Colonic mucosa (tissue), 4 donors: ENCODE results near the gene BCOR. TPM values are rescaled to one million over a fixed set of nuclear protein-coding genes. Genes with fewer than 3 reads are reported as not detected.

Source experiments
- DNase-seq: peaks from one replicate; pipeline ENCODE4 v3.0.0-alpha.2; 2020
- H3K27ac ChIP-seq: fragments of 200-600 bp; one replicate; pipeline ENCODE4 v1.8.0; 2021
- H3K27me3 ChIP-seq: fragments of 200-600 bp; one replicate; pipeline ENCODE4 v1.8.0; 2021
- H3K36me3 ChIP-seq: fragments of 200-600 bp; one replicate; pipeline ENCODE4 v1.8.0; 2021
- H3K4me1 ChIP-seq: fragments of 200-600 bp; one replicate; pipeline ENCODE4 v1.8.0; 2021; ENCODE audit warnings: mild to moderate bottlenecking
- H3K4me3 ChIP-seq: fragments of 200-600 bp; one replicate; pipeline ENCODE4 v1.8.0; 2021
- H3K9ac ChIP-seq, 2 donors: one replicate each; pipeline ENCODE4 v1.7.0; 2013; ENCODE audit warnings: control low read depth in 2 of 2, low read depth in 2 of 2, low read length in 2 of 2
- H3K9me3 ChIP-seq: fragments of 200-600 bp; one replicate; pipeline ENCODE4 v1.8.0; 2021
- intact Hi-C: fragments of 100-400 bp; cut with DNase I; formaldehyde crosslinking; loops from one replicate; pipeline ENCODE4 v1.14.1; 2022
- total RNA-seq, 2 donors: library from RNA; stranded (reverse); fragmentation: NEBNext Ultra II Directional in 1 of 2; extraction: Animal tissue kit (Norgen Biotek cat#: 25700) in 1 of 2; gene quantifications; one replicate each; pipeline ENCODE4 v1.2.1, GENCODE V29; 2021
- TF ChIP-seq, protein P1 (sequence below): fragments of 200-600 bp; IDR thresholded peaks from one replicate; pipeline ENCODE4 v1.8.0; 2022; ENCODE audit warnings: antibody characterized with exemption, mild to moderate bottlenecking
- donor health status: healthy.
- donor health status: DM: no; HTN: no; CAD: no.
- donor health status: DM: no; HTN: no; CAD: no.

The BCOR gene
- total RNA-seq, 2 donors from 2014 or later, result 18.3 to 21.3 TPM

DNA sequence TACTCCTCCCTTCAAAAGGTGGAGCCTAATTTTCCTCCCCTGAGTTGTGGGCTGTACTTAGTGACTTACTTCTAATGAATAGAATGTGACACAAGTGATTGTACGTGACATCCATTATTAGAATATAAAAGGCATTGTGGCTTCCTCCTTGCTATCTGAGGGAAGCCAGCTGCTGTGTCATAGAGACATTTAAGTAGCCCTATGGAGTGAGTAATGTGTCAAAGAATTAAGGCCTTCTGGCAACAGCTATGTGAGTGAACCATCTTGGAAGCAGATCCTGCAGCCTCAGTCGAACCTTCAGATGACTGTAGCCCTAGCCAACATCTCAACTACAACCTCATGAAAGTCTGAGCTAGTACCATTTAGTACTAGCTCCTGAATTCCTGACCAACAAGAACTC is 76.1 kb downstream of the BCOR start:
- Histone ChIP-seq H3K9me3 (no peaks in the 10 kb centered on the region), H3K36me3 (no peaks in the 10 kb centered on the region), H3K27ac (no peak overlapping the region), H3K4me1 (no peaks in the 10 kb centered on the region), H3K4me3 (no peak overlapping the region), H3K27me3 (no peaks in the 10 kb centered on the region), H3K9ac (no peak overlapping the region)
- TF ChIP-seq, protein P1, sequence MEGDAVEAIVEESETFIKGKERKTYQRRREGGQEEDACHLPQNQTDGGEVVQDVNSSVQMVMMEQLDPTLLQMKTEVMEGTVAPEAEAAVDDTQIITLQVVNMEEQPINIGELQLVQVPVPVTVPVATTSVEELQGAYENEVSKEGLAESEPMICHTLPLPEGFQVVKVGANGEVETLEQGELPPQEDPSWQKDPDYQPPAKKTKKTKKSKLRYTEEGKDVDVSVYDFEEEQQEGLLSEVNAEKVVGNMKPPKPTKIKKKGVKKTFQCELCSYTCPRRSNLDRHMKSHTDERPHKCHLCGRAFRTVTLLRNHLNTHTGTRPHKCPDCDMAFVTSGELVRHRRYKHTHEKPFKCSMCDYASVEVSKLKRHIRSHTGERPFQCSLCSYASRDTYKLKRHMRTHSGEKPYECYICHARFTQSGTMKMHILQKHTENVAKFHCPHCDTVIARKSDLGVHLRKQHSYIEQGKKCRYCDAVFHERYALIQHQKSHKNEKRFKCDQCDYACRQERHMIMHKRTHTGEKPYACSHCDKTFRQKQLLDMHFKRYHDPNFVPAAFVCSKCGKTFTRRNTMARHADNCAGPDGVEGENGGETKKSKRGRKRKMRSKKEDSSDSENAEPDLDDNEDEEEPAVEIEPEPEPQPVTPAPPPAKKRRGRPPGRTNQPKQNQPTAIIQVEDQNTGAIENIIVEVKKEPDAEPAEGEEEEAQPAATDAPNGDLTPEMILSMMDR, result no peak
- DNase-seq, result no peak
- intact Hi-C loops, result no loop called here

DNA sequence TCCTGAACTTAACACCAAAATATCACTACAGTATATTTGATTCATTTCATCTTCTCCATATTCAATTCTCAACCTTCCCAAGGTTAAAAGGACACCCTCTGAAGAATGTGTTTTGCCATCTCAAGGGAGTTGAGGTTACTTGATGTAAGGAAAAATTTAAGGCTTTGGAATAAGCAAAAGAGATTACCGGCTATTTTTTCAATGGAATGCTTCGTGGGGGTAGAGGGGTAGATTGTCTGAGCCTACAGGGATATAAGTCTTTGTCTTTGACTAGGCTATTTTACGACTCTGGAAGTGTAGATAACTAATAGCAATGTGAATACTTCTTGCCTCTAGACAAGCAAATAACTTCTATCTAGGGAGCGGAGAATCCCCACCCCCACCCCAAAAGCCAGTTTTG is 78.2 kb downstream of the BCOR start:
- H3K4me3 ChIP-seq, result no peak overlapping the region
- no peaks in the 10 kb centered on the region for H3K27me3 ChIP-seq
- H3K27ac ChIP-seq, result no peak overlapping the region
- no peaks in the 10 kb centered on the region for H3K9me3 ChIP-seq
- intact Hi-C loops, result loop anchor here (10.0 kb wide), 2 partner anchors 75 to 155 kb away; partner anchors contain the start of gene BCOR
- H3K36me3 ChIP-seq, result no peaks in the 10 kb centered on the region
- no peak overlapping the region for H3K9ac ChIP-seq
- H3K4me1 ChIP-seq, result no peaks in the 10 kb centered on the region
- TF ChIP-seq, protein P1, result no peak
- no peak for DNase-seq

DNA sequence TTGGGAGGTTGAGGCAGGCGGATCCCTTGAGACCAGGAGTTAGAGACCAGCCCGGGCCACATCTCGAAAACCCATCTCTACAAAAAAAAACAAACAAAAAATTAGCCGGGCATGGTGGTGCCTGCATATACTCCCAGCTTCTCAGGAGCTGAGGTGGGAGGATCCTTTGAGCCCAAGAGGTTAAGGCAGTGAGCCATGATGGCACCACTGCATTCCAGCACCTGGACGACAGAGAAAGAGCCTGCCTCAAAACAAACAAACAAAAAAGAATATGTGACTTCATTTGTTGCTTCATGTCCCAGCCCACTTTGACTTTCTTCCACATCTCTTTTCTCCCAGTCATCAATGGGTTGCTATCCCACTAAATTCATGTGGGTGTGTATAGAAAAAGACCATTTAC is 79.7 kb downstream of the BCOR start:
- H3K9ac ChIP-seq, result no peak overlapping the region
- H3K27me3 ChIP-seq, result peaks cover 3% of the 10 kb centered on the region
- no peak overlapping the region for H3K4me3 ChIP-seq
- H3K27ac ChIP-seq, result no peak overlapping the region
- intact Hi-C loops, result loop anchor here (10.0 kb wide), 2 partner anchors 77 to 157 kb away; partner anchors contain the start of gene BCOR
- H3K4me1 ChIP-seq, result no peaks in the 10 kb centered on the region
- TF ChIP-seq, protein P1, result no peak
- DNase-seq, result no peak
- H3K9me3 ChIP-seq, result no peaks in the 10 kb centered on the region
- H3K36me3 ChIP-seq, result no peaks in the 10 kb centered on the region

DNA sequence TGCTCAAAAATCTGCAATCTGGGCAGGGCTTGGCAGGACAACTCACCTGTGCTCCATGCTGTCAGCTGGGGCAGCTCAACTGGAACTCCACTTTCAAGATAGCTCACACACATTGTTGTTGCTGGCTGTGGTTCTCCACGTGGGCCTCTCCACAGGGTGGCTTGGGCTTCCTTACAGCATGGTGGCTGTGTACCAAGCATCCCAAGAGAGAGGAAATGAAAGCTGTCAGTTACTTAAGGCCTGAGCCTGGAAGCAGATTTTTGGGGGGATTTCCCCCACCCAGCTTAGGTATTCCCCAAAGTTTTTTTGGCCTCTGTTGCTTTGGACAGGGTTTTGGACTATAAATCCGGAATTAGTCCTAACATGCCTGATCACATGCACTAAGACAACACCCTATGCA is 81.0 kb downstream of the BCOR start:
- no peak overlapping the region for H3K4me3 ChIP-seq
- no peaks in the 10 kb centered on the region for H3K9me3 ChIP-seq
- peaks cover 11% of the 10 kb centered on the region for H3K27me3 ChIP-seq
- TF ChIP-seq, protein P1, result no peak
- H3K9ac ChIP-seq, result no peak overlapping the region
- H3K27ac ChIP-seq, result no peak overlapping the region
- H3K36me3 ChIP-seq, result no peaks in the 10 kb centered on the region
- H3K4me1 ChIP-seq, result no peaks in the 10 kb centered on the region
- intact Hi-C loops, result loop anchor here (10.0 kb wide), 2 partner anchors 78 to 158 kb away; partner anchors contain the start of gene BCOR
- DNase-seq, result no peak

DNA sequence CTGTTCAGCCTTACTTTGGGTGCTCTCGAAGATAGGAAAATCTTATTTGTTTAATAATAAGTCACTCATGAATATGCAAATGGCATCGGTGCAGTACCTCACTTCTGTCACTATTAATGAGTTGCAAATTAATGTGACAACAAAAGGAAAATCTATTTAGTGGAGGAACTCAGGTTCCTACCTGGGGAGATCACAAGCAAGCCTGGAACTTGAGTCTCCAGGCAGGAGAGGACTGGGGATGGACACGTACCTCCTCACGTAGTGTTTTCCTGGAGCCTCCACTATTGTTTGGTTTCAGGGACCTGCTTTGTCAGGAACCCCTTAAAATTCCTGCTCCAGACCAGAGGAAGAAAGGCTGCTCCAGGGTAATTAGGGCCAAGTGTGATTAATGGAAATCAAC is 82.1 kb downstream of the BCOR start:
- no peak for DNase-seq
- intact Hi-C loops, result loop anchor here (10.0 kb wide), 2 partner anchors 79 to 159 kb away; partner anchors contain the start of gene BCOR
- Histone ChIP-seq H3K4me1 (no peaks in the 10 kb centered on the region), H3K27ac (no peak overlapping the region), H3K9me3 (no peaks in the 10 kb centered on the region), H3K9ac (no peak overlapping the region), H3K27me3 (peaks cover 16% of the 10 kb centered on the region), H3K4me3 (no peak overlapping the region), H3K36me3 (no peaks in the 10 kb centered on the region)
- TF ChIP-seq, protein P1, result no peak
